H1 (cell line): ENCODE results near the gene STOML2. TPM values are rescaled to one million over a fixed set of nuclear protein-coding genes. Genes with fewer than 3 reads are reported as not detected.

Experiments
- CTCF ChIA-PET: fragments of 300-600 bp; sonication (Branson Sonifier 250); formaldehyde crosslinking; loops from one replicate; lab custom pipeline; 2021; ENCODE audit not compliant: partially characterized antibody; lab: Charles Lee
- POLR2A ChIA-PET: fragments of 300-600 bp; sonication (Branson Sonifier 250); formaldehyde crosslinking; loops from one replicate; lab custom pipeline; 2021; ENCODE audit warnings: inconsistent platforms; ENCODE audit not compliant: partially characterized antibody; lab: Charles Lee
- DNase-seq, 2 experiments: peaks; one replicate each; pipeline versions ENCODE4 v3.0.0 to v3.0.0-alpha.2; 2010 to 2022; ENCODE audit warnings: low spot score in 2 of 2, low read depth in 1 of 2, mixed read lengths in 1 of 2
- FAIRE-seq: peaks from 2 replicates; lab custom pipeline; 2011; peaks lifted over from hg19 to GRCh38; lab: Jason Lieb, UNC
- H2AFZ ChIP-seq: 2 replicates; pipeline ENCODE4 v1.8.1; 2012; ENCODE audit warnings: low read length, inconsistent platforms
- H2AK5ac ChIP-seq: 2 replicates; pipeline ENCODE4 v1.6.1; 2013; ENCODE audit warnings: low read depth, low read length
- H2BK120ac ChIP-seq: replicated peaks from 2 replicates; pipeline ENCODE3; 2013; ENCODE audit warnings: low read depth, low read length, inconsistent platforms
- H2BK12ac ChIP-seq: 2 replicates; pipeline ENCODE4 v1.6.1; 2013; ENCODE audit warnings: low read depth, low read length
- H2BK15ac ChIP-seq: 2 replicates; pipeline ENCODE4 v1.6.1; 2013; ENCODE audit warnings: low read length
- H2BK20ac ChIP-seq: 2 replicates; pipeline ENCODE4 v1.6.1; 2013; ENCODE audit warnings: low read length
- H2BK5ac ChIP-seq: 2 replicates; pipeline ENCODE4 v1.6.1; 2013; ENCODE audit warnings: low read depth, low read length
- H3K14ac ChIP-seq: 2 replicates; pipeline ENCODE4 v1.6.1; 2013; ENCODE audit warnings: inconsistent platforms; ENCODE audit not compliant: insufficient read length
- H3K18ac ChIP-seq: 2 replicates; pipeline ENCODE4 v1.6.1; 2013; ENCODE audit warnings: low read length; ENCODE audit errors: extremely low read depth
- H3K23ac ChIP-seq: 2 replicates; pipeline ENCODE4 v1.6.1; 2013; ENCODE audit warnings: inconsistent platforms; ENCODE audit not compliant: insufficient read length
- H3K23me2 ChIP-seq: 2 replicates; pipeline ENCODE4 v1.6.1; 2013; ENCODE audit warnings: low read depth, low read length
- H3K27ac ChIP-seq: 2 replicates; pipeline ENCODE4 v1.6.1; 2011; ENCODE audit warnings: low read depth, low read length, inconsistent platforms
- H3K27me3 ChIP-seq, 4 experiments: replicated peaks in 1 of 4; 1 replicate in 1 of 4; 2 replicates in 3 of 4; pipeline versions ENCODE4 v1.6.1 to v1.8.1; 2011 to 2013; ENCODE audit warnings: low read length in 3 of 4, mild to moderate bottlenecking in 3 of 4, inconsistent platforms in 2 of 4, mixed read lengths in 2 of 4, moderate library complexity in 1 of 4; ENCODE audit not compliant: control insufficient read depth in 3 of 4, insufficient read depth in 3 of 4; ENCODE audit errors: extremely low read depth in 1 of 4
- H3K36me3 ChIP-seq, 4 experiments: 2 replicates each; pipeline versions ENCODE4 v1.6.1 to v1.8.1; 2011 to 2013; ENCODE audit warnings: mild to moderate bottlenecking in 4 of 4, low read length in 3 of 4, moderate library complexity in 2 of 4, control low read depth in 1 of 4, inconsistent platforms in 1 of 4; ENCODE audit not compliant: insufficient read depth in 4 of 4, control insufficient read depth in 2 of 4
- H3K4ac ChIP-seq: replicated peaks from 2 replicates; pipeline ENCODE3; 2013; ENCODE audit warnings: low read length, low read depth, mixed read lengths, inconsistent platforms; ENCODE audit not compliant: insufficient read length
- H3K4me1 ChIP-seq, 4 experiments: replicated peaks in 1 of 4; 1 replicate in 1 of 4; 2 replicates in 3 of 4; pipeline versions ENCODE4 v1.6.1 to v1.8.1; 2011 to 2013; ENCODE audit warnings: low read length in 3 of 4, inconsistent platforms in 2 of 4, mixed read lengths in 1 of 4; ENCODE audit not compliant: insufficient read depth in 4 of 4, control insufficient read depth in 3 of 4
- H3K4me2 ChIP-seq, 2 experiments: 2 replicates each; pipeline versions ENCODE4 v1.6.1 to v1.8.1; 2011 to 2013; ENCODE audit warnings: low read depth in 2 of 2, low read length in 2 of 2, control low read depth in 1 of 2, inconsistent platforms in 1 of 2, mild to moderate bottlenecking in 1 of 2; ENCODE audit not compliant: insufficient read depth in 1 of 2
- H3K4me3 ChIP-seq, 4 experiments: fragments of 200-600, 300-600 bp in 1 of 4; sonication (generic), shearing (Covaris generic), sonication (Bioruptor Twin) in 1 of 4; 2 replicates each; pipeline versions ENCODE4 v1.5.1 to v1.8.1; 2011 to 2016; ENCODE audit warnings: low read length in 4 of 4, low read depth in 3 of 4, control low read depth in 2 of 4, inconsistent platforms in 2 of 4, mild to moderate bottlenecking in 2 of 4, mixed read lengths in 1 of 4, moderate library complexity in 1 of 4; ENCODE audit not compliant: insufficient read depth in 2 of 4; ENCODE audit errors: extremely low read depth in 1 of 4
- H3K56ac ChIP-seq: replicated peaks from 2 replicates; pipeline ENCODE3; 2013; ENCODE audit warnings: low read depth, mild to moderate bottlenecking, mixed read lengths, low read length, inconsistent platforms; ENCODE audit not compliant: insufficient read length
- H3K79me1 ChIP-seq: 2 replicates; pipeline ENCODE4 v1.6.1; 2013; ENCODE audit warnings: low read depth, low read length, control low read depth
- H3K79me2 ChIP-seq, 2 experiments: 2 replicates each; pipeline versions ENCODE4 v1.6.1 to v1.8.1; 2012 to 2013; ENCODE audit warnings: low read length in 2 of 2, mild to moderate bottlenecking in 2 of 2, inconsistent platforms in 1 of 2; ENCODE audit not compliant: insufficient read depth in 2 of 2, control insufficient read depth in 1 of 2
- H3K9ac ChIP-seq, 4 experiments: replicated peaks in 1 of 4; 1 replicate in 1 of 4; 2 replicates in 3 of 4; pipeline versions ENCODE4 v1.6.1 to v1.8.1; 2011 to 2013; ENCODE audit warnings: low read depth in 3 of 4, low read length in 3 of 4, control low read depth in 2 of 4, mild to moderate bottlenecking in 2 of 4, moderate library complexity in 2 of 4, inconsistent platforms in 1 of 4; ENCODE audit errors: extremely low read depth in 1 of 4
- H3K9me3 ChIP-seq, 2 experiments: 2 replicates each; pipeline versions ENCODE4 v1.6.1 to v1.8.1; 2012 to 2013; ENCODE audit warnings: mild to moderate bottlenecking in 2 of 2, moderate library complexity in 2 of 2, control low read depth in 1 of 2, inconsistent platforms in 1 of 2, low read depth in 1 of 2, low read length in 1 of 2, mixed read lengths in 1 of 2; ENCODE audit not compliant: insufficient read depth in 2 of 2
- H4K20me1 ChIP-seq, 2 experiments: replicated peaks in 1 of 2; 2 replicates each; pipeline versions ENCODE3 to v1.8.1; 2011 to 2013; ENCODE audit warnings: inconsistent platforms in 2 of 2, low read length in 2 of 2, mild to moderate bottlenecking in 1 of 2; ENCODE audit not compliant: insufficient read depth in 2 of 2, control insufficient read depth in 1 of 2
- H4K5ac ChIP-seq: 2 replicates; pipeline ENCODE4 v1.6.1; 2013; ENCODE audit warnings: low read length, low read depth, mixed read lengths, inconsistent platforms; ENCODE audit not compliant: insufficient read length
- H4K8ac ChIP-seq: 2 replicates; pipeline ENCODE4 v1.8.0; 2013; ENCODE audit warnings: mild to moderate bottlenecking, moderate library complexity, low read length, inconsistent platforms; ENCODE audit not compliant: insufficient read depth; ENCODE audit errors: extremely low read depth
- H4K91ac ChIP-seq: replicated peaks from 2 replicates; pipeline ENCODE3; 2013; ENCODE audit warnings: low read length, mixed read lengths, inconsistent platforms; ENCODE audit not compliant: insufficient read length
- CTBP2 ChIP-seq: IDR thresholded peaks from 2 replicates; pipeline ENCODE4 v1.7.0; 2011; ENCODE audit warnings: borderline replicate concordance, mild to moderate bottlenecking, moderate library complexity, mixed read lengths, low read length; ENCODE audit not compliant: insufficient read depth, insufficient read length
- RAD21 ChIP-seq, 2 experiments: IDR thresholded peaks in 1 of 2; conservative IDR thresholded peaks in 1 of 2; 2 replicates each; pipeline ENCODE4 v1.6.1; 2011; ENCODE audit warnings: low read depth in 2 of 2, low read length in 2 of 2, improper control_type of control experiment in 1 of 2, inconsistent platforms in 1 of 2, mild to moderate bottlenecking in 1 of 2, moderate library complexity in 1 of 2
- SP1 ChIP-seq: IDR thresholded peaks from 2 replicates; pipeline ENCODE4 v1.6.1; 2011; ENCODE audit warnings: low read depth, low read length
- SRF ChIP-seq: IDR thresholded peaks from 2 replicates; pipeline ENCODE4 v1.6.1; 2011; ENCODE audit warnings: mild to moderate bottlenecking, low read depth, low read length, moderate library complexity
- WGBS, 2 experiments: shearing (Covaris generic) in 1 of 2; methylation state at CpG; one replicate each; pipeline versions ENCODE4 v1.1.6 to v1.1.7; 2013 to 2015; ENCODE audit warnings: low lambda C conversion rate in 2 of 2, mixed read lengths in 2 of 2, inconsistent platforms in 1 of 2, low coverage in 1 of 2, missing lambda C conversion rate in 1 of 2; ENCODE audit not compliant: insufficient replicate concordance in 2 of 2, insufficient coverage in 1 of 2, insufficient read length in 1 of 2; ENCODE audit errors: extremely low coverage in 1 of 2, missing lambda C conversion rate in 1 of 2; 5-methylcytosine and 5-hydroxymethylcytosine counted together
- polyA plus RNA-seq, 7 experiments: library from polyadenylated mRNA; depleted of rRNA in 3 of 7; stranded (reverse) in 5 of 7; unstranded in 2 of 7; fragments of >200 nt in 5 of 7; fragments of 200-250 nt in 2 of 7; gene quantifications; 1 replicate in 5 of 7; 2 replicates in 1 of 7; 4 replicates in 1 of 7; pipeline versions ENCODE4 v1.2.1 to v1.2.3, GENCODE V29; 2011 to 2013; ENCODE audit warnings: missing spikeins in 2 of 7, mixed read lengths in 2 of 7
- total RNA-seq: library from RNA; stranded (reverse); fragmentation: NEBNext Ultra II Directional; extraction: Animal tissue kit (Norgen Biotek cat#: 25700); gene quantifications from 2 replicates; pipeline ENCODE4 v1.2.1, GENCODE V29; 2021
- TF ChIP-seq, protein P1 (sequence below): IDR thresholded peaks from 2 replicates; pipeline ENCODE4 v1.6.1; 2011; ENCODE audit warnings: low read depth, mild to moderate bottlenecking, low read length; ENCODE audit not compliant: insufficient read depth
- TF ChIP-seq, protein P2 (sequence below), 3 experiments: IDR thresholded peaks; 1 replicate in 2 of 3; 2 replicates in 1 of 3; pipeline versions ENCODE4 v1.5.1 to v1.6.1; 2011; ENCODE audit warnings: low read length in 3 of 3, mild to moderate bottlenecking in 3 of 3, inconsistent platforms in 2 of 3, low read depth in 1 of 3, moderate library complexity in 1 of 3; ENCODE audit not compliant: insufficient read depth in 1 of 3; ENCODE audit errors: control extremely low read depth in 1 of 3

Gene STOML2
- total and polyA plus RNA-seq, 2 of the 8 experiments (the other 6 are each of a cell fraction or from before 2014, with no cell fraction given): 203 to 256 TPM

DNA sequence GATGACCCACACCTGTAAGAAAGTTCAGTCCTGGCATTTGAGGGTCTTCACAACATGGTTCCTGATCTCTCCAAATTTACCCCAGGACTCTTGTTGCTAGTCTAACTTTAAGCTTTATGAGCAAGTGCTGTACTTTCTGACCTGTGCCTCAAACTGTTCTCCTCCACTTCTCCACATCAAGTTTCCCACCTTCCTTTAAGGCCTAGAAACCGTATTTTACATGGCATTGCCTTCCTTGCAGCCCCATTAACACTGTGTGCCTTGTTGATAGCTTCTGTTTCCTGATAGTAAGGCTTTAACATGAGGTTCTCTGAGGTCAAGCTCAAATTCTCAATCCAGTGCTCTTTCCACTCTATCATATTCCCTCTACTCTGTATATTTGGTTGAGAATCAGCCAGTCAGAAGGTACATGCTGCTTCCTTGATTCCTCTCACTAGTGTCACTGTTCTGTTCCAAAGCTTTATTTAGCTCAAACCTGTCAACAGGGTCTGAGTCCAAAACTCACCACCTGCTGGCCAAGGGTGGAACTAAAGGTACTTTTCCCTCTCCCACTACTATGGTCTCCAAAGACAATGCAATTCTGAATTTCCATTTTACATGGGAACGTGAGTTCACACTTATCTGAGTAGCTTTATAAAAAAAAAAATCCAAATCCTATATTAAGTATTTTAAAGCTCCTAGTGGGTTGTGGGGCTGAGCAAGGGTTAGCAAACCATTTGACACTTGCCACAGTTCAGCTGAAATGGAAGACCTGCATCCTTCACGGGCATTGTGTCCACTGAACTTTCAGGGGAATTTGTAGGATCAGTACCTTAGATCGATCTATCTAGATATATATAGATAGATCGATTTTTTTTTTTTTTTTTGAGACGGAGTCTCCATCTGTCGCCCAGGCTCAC lies 51.6 kb downstream of the STOML2 start:
- no peak overlapping the region for H4K8ac ChIP-seq
- CTCF ChIA-PET: interaction anchor here (0.6 to 5.3 kb wide), 49 partner anchors 9 to 1273 kb away, joined by 3 to 54 read pairs (median 5); partner anchors contain the start of gene FANCG
- FAIRE-seq: peak; percentile 85
- TF ChIP-seq SRF: no peak
- TF ChIP-seq, protein P1, sequence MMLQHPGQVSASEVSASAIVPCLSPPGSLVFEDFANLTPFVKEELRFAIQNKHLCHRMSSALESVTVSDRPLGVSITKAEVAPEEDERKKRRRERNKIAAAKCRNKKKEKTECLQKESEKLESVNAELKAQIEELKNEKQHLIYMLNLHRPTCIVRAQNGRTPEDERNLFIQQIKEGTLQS: no peak
- TF ChIP-seq, protein P2, sequence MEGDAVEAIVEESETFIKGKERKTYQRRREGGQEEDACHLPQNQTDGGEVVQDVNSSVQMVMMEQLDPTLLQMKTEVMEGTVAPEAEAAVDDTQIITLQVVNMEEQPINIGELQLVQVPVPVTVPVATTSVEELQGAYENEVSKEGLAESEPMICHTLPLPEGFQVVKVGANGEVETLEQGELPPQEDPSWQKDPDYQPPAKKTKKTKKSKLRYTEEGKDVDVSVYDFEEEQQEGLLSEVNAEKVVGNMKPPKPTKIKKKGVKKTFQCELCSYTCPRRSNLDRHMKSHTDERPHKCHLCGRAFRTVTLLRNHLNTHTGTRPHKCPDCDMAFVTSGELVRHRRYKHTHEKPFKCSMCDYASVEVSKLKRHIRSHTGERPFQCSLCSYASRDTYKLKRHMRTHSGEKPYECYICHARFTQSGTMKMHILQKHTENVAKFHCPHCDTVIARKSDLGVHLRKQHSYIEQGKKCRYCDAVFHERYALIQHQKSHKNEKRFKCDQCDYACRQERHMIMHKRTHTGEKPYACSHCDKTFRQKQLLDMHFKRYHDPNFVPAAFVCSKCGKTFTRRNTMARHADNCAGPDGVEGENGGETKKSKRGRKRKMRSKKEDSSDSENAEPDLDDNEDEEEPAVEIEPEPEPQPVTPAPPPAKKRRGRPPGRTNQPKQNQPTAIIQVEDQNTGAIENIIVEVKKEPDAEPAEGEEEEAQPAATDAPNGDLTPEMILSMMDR (IDR thresholded peaks at IDR 0.05; ENCODE audit: control extremely low read depth in 1 of 3, insufficient read depth in 1 of 3, low read depth in 1 of 3, low read length in 3 of 3): peak in 2 of 3 experiments; percentile 63 to 78; a peak in 3 of 4 replicates
- TF ChIP-seq SP1: peak; percentile 25; the same call in 1 of the 2 replicates
- peak; percentile 58 to 64 for TF ChIP-seq RAD21 (IDR thresholded peaks at IDR 0.05 in 1 of 2, conservative IDR thresholded peaks at IDR 0.05 in 1 of 2; ENCODE audit: low read depth in 2 of 2, low read length in 2 of 2)
- TF ChIP-seq CTBP2: no peak

More for the DNA sequence above, 51.6 kb downstream of the STOML2 start:
- 84% methylated on average over 7 of the region's 7 CpGs; no CpG with 5 or more reads in 1 of the 2 experiments for WGBS, 2 experiments
- no peak overlapping the region for H2BK5ac ChIP-seq
- peak in 1 of 2 experiments; percentile 84 for DNase-seq
- no peak overlapping the region for H3K23ac ChIP-seq
- no peak overlapping the region for H2BK120ac ChIP-seq
- H2AFZ ChIP-seq: no peak overlapping the region
- no peak overlapping the region for H4K91ac ChIP-seq
- no peak overlapping the region for H3K4me3 ChIP-seq
- POLR2A ChIA-PET: interaction anchor here (0.6 to 2.5 kb wide), 21 partner anchors 9 to 246 kb away, joined by 3 to 17 read pairs (median 5); partner anchors contain the start of genes DNAJB5, STOML2 and VCP
- peaks cover 3 to 28% (median 10%) of the 10 kb centered on the region in 4 experiments; a peak in 7 of 8 replicates for H3K36me3 ChIP-seq
- no peak overlapping the region for H3K56ac ChIP-seq
- peaks cover 2% of the 10 kb centered on the region in 2 experiments for H4K20me1 ChIP-seq
- H3K4me2 ChIP-seq: no peak overlapping the region
- no peak overlapping the region for H2BK20ac ChIP-seq
- no peaks in the 10 kb centered on the region for H3K79me2 ChIP-seq
- H3K4ac ChIP-seq: no peak overlapping the region
- no peak overlapping the region for H3K9ac ChIP-seq
- no peaks in the 10 kb centered on the region for H3K4me1 ChIP-seq
- H3K27ac ChIP-seq: no peak overlapping the region
- H3K79me1 ChIP-seq: no peaks in the 10 kb centered on the region
- no peak overlapping the region for H2AK5ac ChIP-seq
- no peak overlapping the region for H3K18ac ChIP-seq
- no peaks in the 10 kb centered on the region for H3K9me3 ChIP-seq
- no peak overlapping the region for H4K5ac ChIP-seq
- H2BK15ac ChIP-seq: no peak overlapping the region
- no peaks in the 10 kb centered on the region for H3K23me2 ChIP-seq
- H2BK12ac ChIP-seq: no peak overlapping the region
- H3K27me3 ChIP-seq: no peaks in the 10 kb centered on the region
- H3K14ac ChIP-seq: no peak overlapping the region
